Nephron progenitor cell (in vitro differentiated cells): ENCODE data around the gene MBNL2.

Experiments used
- DNase-seq: peaks from one replicate; pipeline ENCODE4 v3.0.0; 2021
- H3K27ac Mint-ChIP-seq: 2 replicates; pipeline ENCODE4 v1.8.0; 2021; ENCODE audit warnings: mild to moderate bottlenecking, moderate library complexity, mixed read lengths
- H3K27me3 Mint-ChIP-seq: 2 replicates; pipeline ENCODE4 v1.8.0; 2021; ENCODE audit warnings: mild to moderate bottlenecking, low read depth, mixed read lengths; ENCODE audit not compliant: poor library complexity
- H3K36me3 Mint-ChIP-seq: 2 replicates; pipeline ENCODE4 v1.8.0; 2021; ENCODE audit warnings: low read depth, mixed read lengths
- H3K4me1 Mint-ChIP-seq: 2 replicates; pipeline ENCODE4 v1.8.0; 2021; ENCODE audit warnings: mixed read lengths
- H3K4me3 Mint-ChIP-seq: 2 replicates; pipeline ENCODE4 v1.8.0; 2021; ENCODE audit warnings: mild to moderate bottlenecking, moderate library complexity, mixed read lengths
- H3K9me3 Mint-ChIP-seq: 2 replicates; pipeline ENCODE4 v1.8.0; 2021; ENCODE audit warnings: mild to moderate bottlenecking, moderate library complexity, mixed read lengths
- TF ChIP-seq, protein P1 (sequence below): fragments of 200-600 bp; sonication (generic); IDR thresholded peaks from 2 replicates; pipeline ENCODE4 v1.5.0; 2021; ENCODE audit warnings: antibody characterized with exemption

Gene MBNL2

DNA sequence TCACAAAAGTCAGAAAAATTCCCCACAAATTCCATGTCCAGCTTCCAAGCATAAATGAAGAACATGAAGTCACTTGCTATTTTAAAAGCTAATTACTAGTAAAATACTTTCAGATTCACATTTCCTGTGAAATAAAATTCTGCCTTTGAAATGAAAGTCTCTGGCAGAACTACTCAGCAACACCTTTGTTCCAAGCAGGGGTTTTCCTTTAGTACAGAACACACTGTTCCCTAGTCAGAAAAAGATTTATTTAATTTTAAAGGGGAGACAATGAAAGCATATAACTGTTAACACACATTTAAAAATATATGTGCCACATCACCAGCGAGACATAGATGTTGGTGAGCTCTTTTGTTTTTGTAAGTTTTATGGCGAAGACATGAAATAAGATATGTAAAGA is 185.4 kb downstream of the MBNL2 start:
- H3K36me3 Mint-ChIP-seq, result no peaks in the 10 kb centered on the region
- H3K9me3 Mint-ChIP-seq, result no peaks in the 10 kb centered on the region
- H3K27ac Mint-ChIP-seq, result no peak overlapping the region
- no peak for DNase-seq
- peaks cover 4% of the 10 kb centered on the region for H3K27me3 Mint-ChIP-seq
- no peak overlapping the region for H3K4me3 Mint-ChIP-seq
- H3K4me1 Mint-ChIP-seq, result no peaks in the 10 kb centered on the region
- TF ChIP-seq, protein P1, sequence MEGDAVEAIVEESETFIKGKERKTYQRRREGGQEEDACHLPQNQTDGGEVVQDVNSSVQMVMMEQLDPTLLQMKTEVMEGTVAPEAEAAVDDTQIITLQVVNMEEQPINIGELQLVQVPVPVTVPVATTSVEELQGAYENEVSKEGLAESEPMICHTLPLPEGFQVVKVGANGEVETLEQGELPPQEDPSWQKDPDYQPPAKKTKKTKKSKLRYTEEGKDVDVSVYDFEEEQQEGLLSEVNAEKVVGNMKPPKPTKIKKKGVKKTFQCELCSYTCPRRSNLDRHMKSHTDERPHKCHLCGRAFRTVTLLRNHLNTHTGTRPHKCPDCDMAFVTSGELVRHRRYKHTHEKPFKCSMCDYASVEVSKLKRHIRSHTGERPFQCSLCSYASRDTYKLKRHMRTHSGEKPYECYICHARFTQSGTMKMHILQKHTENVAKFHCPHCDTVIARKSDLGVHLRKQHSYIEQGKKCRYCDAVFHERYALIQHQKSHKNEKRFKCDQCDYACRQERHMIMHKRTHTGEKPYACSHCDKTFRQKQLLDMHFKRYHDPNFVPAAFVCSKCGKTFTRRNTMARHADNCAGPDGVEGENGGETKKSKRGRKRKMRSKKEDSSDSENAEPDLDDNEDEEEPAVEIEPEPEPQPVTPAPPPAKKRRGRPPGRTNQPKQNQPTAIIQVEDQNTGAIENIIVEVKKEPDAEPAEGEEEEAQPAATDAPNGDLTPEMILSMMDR, result no peak

DNA sequence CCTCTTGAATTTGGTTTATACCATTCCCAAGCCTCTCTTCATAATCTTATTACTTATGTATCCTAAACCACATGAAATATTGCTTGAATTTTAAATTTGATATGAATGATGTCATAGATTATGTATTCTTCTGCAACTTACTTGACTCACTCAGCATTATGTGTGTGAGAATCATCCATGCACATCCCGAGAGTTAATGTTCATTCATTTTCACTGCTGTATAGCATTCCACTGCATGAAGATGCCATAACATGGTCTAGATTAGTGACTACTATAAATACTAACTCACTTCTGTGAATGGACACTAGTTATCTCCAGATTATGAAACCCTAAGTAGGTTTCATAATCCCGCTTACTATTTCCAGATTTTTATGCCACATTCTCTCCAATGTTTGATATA is 186.8 kb downstream of the MBNL2 start:
- no peaks in the 10 kb centered on the region for H3K36me3 Mint-ChIP-seq
- no peaks in the 10 kb centered on the region for H3K4me1 Mint-ChIP-seq
- no peaks in the 10 kb centered on the region for H3K9me3 Mint-ChIP-seq
- TF ChIP-seq, protein P1, result no peak
- peaks cover 4% of the 10 kb centered on the region for H3K27me3 Mint-ChIP-seq
- H3K27ac Mint-ChIP-seq, result no peak overlapping the region
- no peak for DNase-seq
- no peak overlapping the region for H3K4me3 Mint-ChIP-seq

DNA sequence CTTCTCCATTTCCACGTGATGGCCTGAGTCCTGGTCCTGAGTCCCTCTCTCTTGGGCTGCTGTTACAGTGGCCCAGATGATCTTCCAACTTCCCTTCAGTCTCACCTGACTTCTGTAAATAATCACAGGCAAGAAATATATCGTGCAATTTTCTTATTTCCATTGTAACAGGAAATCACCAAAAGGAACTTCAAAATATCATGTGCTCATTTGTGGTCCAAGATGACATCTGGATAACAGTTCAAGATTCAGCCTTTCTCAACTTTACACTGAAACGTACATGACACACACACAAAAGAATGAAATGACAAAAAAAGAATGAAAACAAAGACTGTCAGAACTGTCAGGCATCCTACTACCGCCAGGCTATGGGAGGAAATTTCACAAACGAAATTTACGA is 189.9 kb downstream of the MBNL2 start:
- Mint-ChIP-seq H3K36me3 (no peaks in the 10 kb centered on the region), H3K4me3 (no peak overlapping the region), H3K27me3 (peaks cover 4% of the 10 kb centered on the region), H3K4me1 (no peaks in the 10 kb centered on the region), H3K27ac (no peak overlapping the region), H3K9me3 (no peaks in the 10 kb centered on the region)
- DNase-seq, result no peak
- TF ChIP-seq, protein P1, result no peak

DNA sequence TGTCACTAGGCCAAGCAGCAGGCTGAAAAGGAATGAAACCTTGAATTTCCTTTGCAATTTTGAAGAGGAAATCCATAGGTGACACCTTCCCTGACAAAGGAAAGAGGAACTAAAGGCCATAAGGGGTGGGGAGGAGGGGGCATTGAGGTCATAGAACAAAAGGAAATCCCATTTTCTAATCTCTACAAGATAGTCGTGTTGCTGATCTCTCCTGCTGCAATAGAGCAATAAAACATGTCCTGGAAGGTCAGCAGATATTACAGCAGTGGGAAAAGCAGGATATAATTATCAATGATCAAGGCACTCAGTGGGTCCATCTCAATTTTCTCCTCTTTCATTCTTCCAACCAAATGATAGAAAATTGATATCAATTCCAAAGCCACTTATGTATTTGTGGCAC is 191.6 kb downstream of the MBNL2 start:
- H3K27ac Mint-ChIP-seq, result no peak overlapping the region
- no peak for DNase-seq
- H3K36me3 Mint-ChIP-seq, result no peaks in the 10 kb centered on the region
- no peaks in the 10 kb centered on the region for H3K27me3 Mint-ChIP-seq
- TF ChIP-seq, protein P1, result no peak
- H3K9me3 Mint-ChIP-seq, result no peaks in the 10 kb centered on the region
- H3K4me1 Mint-ChIP-seq, result peaks cover 13% of the 10 kb centered on the region
- H3K4me3 Mint-ChIP-seq, result no peak overlapping the region

DNA sequence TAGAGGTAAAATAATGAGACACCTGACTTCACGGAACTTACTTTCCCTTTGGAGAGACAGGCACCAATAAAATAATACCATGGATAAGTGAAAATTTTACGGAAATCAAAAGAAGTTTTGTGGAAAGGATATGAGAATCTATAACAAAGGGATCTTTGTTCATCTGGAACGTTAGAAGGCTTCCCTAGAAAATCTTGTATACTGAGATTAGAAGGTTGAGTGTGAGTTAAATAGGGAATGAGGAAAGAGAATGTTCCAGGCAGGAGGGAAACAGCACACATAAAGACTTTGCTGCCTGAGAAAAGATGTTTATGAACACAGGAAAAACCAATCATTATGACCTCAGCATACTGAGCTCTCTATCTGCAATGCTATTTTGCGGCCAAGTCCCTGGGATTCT is 192.3 kb downstream of the MBNL2 start:
- no peak for DNase-seq
- Mint-ChIP-seq H3K27ac (no peak overlapping the region), H3K9me3 (no peaks in the 10 kb centered on the region), H3K4me3 (no peak overlapping the region), H3K36me3 (no peaks in the 10 kb centered on the region), H3K27me3 (no peaks in the 10 kb centered on the region), H3K4me1 (peaks cover 20% of the 10 kb centered on the region)
- TF ChIP-seq, protein P1, result no peak

DNA sequence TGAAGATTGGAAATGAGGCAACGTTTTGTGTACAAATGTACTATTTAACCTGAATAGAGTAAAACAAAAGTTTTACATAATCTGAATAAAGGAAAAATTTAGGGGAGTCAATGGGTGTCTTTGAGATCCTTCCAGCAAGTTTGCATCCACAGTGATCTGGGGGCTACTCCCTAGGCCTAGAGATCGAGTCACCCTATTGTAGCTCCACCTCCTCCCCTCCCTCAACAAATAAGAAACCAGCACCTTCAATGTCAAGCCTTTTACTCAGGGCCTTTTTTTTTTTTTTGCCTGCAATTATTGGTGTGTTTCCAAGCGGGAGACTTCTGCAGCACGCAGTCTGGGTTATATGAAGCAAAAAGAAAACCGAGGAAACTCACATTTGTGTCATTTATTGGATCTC is 195.6 kb downstream of the MBNL2 start:
- H3K27ac Mint-ChIP-seq, result peak overlapping the region; percentile 19
- H3K9me3 Mint-ChIP-seq, result no peaks in the 10 kb centered on the region
- no peaks in the 10 kb centered on the region for H3K27me3 Mint-ChIP-seq
- H3K36me3 Mint-ChIP-seq, result no peaks in the 10 kb centered on the region
- TF ChIP-seq, protein P1, result no peak
- H3K4me1 Mint-ChIP-seq, result peaks cover 23% of the 10 kb centered on the region
- H3K4me3 Mint-ChIP-seq, result no peak overlapping the region
- DNase-seq, result no peak
